K562 (cell line): ENCODE data around the gene SAMD11. TPM values are rescaled to one million over a fixed set of nuclear protein-coding genes. Genes with fewer than 3 reads are reported as not detected.
A peak's percentile ranks its signal among the peaks of the same experiment; 100 is the strongest.

Experiments used
- CHAMP1 ChIP-seq: fragments of 450-650 bp; IDR thresholded peaks from 2 replicates; pipeline ENCODE4 v1.6.1; 2016; ENCODE audit warnings: mild to moderate bottlenecking
- CSDE1 ChIP-seq, 2 experiments: fragments of 450-650 bp; IDR thresholded peaks; 2 replicates each; pipeline ENCODE4 v1.6.1; 2016; ENCODE audit warnings: mild to moderate bottlenecking in 1 of 2
- EP400 ChIP-seq: fragments of 450-650 bp; IDR thresholded peaks from 2 replicates; pipeline ENCODE4 v1.6.1; 2017; ENCODE audit warnings: antibody characterized with exemption, mild to moderate bottlenecking, moderate library complexity
- EWSR1 ChIP-seq: fragments of 450-650 bp; IDR thresholded peaks from 2 replicates; pipeline ENCODE4 v1.6.1; 2018; ENCODE audit warnings: borderline replicate concordance, mild to moderate bottlenecking, low read depth, moderate library complexity; ENCODE audit not compliant: partially characterized antibody
- MAZ ChIP-seq, 2 experiments: fragments of 450-650 bp in 1 of 2; sonication (generic) in 1 of 2; formaldehyde crosslinking; IDR thresholded peaks in 1 of 2; conservative IDR thresholded peaks in 1 of 2; 2 replicates each; pipeline versions ENCODE4 v1.4.0 to v1.5.0; 2020; ENCODE audit warnings: mild to moderate bottlenecking in 1 of 2, missing genetic modification reagents in 1 of 2
- NCOA4 ChIP-seq: fragments of 450-650 bp; IDR thresholded peaks from 2 replicates; pipeline ENCODE4 v1.6.1; 2018; ENCODE audit warnings: mild to moderate bottlenecking; ENCODE audit not compliant: partially characterized antibody
- NFXL1 ChIP-seq: fragments of 450-650 bp; formaldehyde crosslinking; IDR thresholded peaks from 2 replicates; pipeline ENCODE4 v1.4.0; 2021; ENCODE audit warnings: mild to moderate bottlenecking
- NR2C1 ChIP-seq, 2 experiments: fragments of 450-650 bp; IDR thresholded peaks; 2 replicates each; pipeline ENCODE4 v1.6.1; 2017; ENCODE audit warnings: mild to moderate bottlenecking in 2 of 2, antibody characterized with exemption in 1 of 2, inconsistent platforms in 1 of 2, missing compliant biosample characterization in 1 of 2, missing genetic modification characterization in 1 of 2
- PHTF2 ChIP-seq: fragments of 250-450 bp; sonication (Bioruptor Pico); IDR thresholded peaks from 2 replicates; pipeline ENCODE4 v1.5.0; 2021; ENCODE audit warnings: mild to moderate bottlenecking
- POLR2H ChIP-seq: IDR thresholded peaks from 2 replicates; pipeline ENCODE4 v1.6.1; 2016; ENCODE audit warnings: missing genetic modification characterization, low read depth, mild to moderate bottlenecking, control low read depth, missing compliant biosample characterization, moderate library complexity
- SMARCA5 ChIP-seq: fragments of 450-650 bp; IDR thresholded peaks from 2 replicates; pipeline ENCODE4 v1.6.1; 2016
- STAG1 ChIP-seq: sonication (generic); formaldehyde crosslinking; IDR thresholded peaks from 2 replicates; pipeline ENCODE4 v1.5.0; 2020; ENCODE audit warnings: missing genetic modification reagents, borderline replicate concordance
- ZNF57 ChIP-seq: fragments of 450-650 bp; formaldehyde crosslinking; IDR thresholded peaks from 2 replicates; pipeline ENCODE4 v1.4.0; 2020; ENCODE audit warnings: mild to moderate bottlenecking, moderate library complexity
- polyA plus RNA-seq, 8 experiments: library from polyadenylated mRNA; depleted of rRNA in 4 of 8; stranded (reverse) in 5 of 8; unstranded in 3 of 8; fragments of >200 nt; fragmentation: Nextera tagmentation in 2 of 8; fragmentation: Illumina TruSeq in 1 of 8; extraction: Ambion mirVana in 2 of 8; extraction: Trizol in 1 of 8; gene quantifications; 2 replicates each; pipeline versions ENCODE4 v1.2.1 to v1.2.3, GENCODE V29; 2011 to 2014; ENCODE audit warnings: inconsistent platforms in 1 of 8, missing spikeins in 1 of 8
- total RNA-seq, 7 experiments: library from RNA; depleted of rRNA in 6 of 7; stranded (reverse); fragments of >200 nt in 6 of 7; fragmentation: Illumina TruSeq in 2 of 7; extraction: Trizol in 2 of 7; gene quantifications; 2 replicates each; pipeline versions ENCODE4 v1.2.1 to v1.2.3, GENCODE V29; 2011 to 2021; ENCODE audit warnings: low replicate concordance in 1 of 7
- TF ChIP-seq, protein P1 (sequence below): fragments of 250-450 bp; sonication (Bioruptor Pico); IDR thresholded peaks from 2 replicates; pipeline ENCODE4 v1.8.0; 2022; ENCODE audit warnings: moderate library complexity, mild to moderate bottlenecking, inconsistent platforms
- TF ChIP-seq, protein P2 (sequence below): fragments of 450-650 bp; IDR thresholded peaks from 2 replicates; pipeline ENCODE4 v1.6.1; 2016; ENCODE audit warnings: low read depth

The SAMD11 gene
- total and polyA plus RNA-seq, 9 of the 15 experiments (the other 6 are each of a cell fraction or from before 2014, with no cell fraction given): 0.07 to 0.82 (median 0.11) TPM; not detected in 2

GRCh38 chr1:924656-925560 lies 1.2 kb downstream of the SAMD11 start (continued):
- TF ChIP-seq NR2C1 (IDR thresholded peaks at IDR 0.05): no peak
- no peak for TF ChIP-seq NR2C1 (tag; IDR thresholded peaks at IDR 0.05)
- TF ChIP-seq PHTF2 (CRISPR knock-in tag): no peak
- TF ChIP-seq CHAMP1: no peak
- TF ChIP-seq EP400: no peak
- no peak for TF ChIP-seq CSDE1 (IDR thresholded peaks at IDR 0.05)
- no peak for TF ChIP-seq ZNF57 (CRISPR knock-in tag)
- TF ChIP-seq POLR2H (tag): no peak
- no peak for TF ChIP-seq EWSR1
- TF ChIP-seq NCOA4: no peak
- TF ChIP-seq SMARCA5: no peak
- peak in 1 of 2 experiments; percentile 36; a peak in 2 of 4 replicates for TF ChIP-seq MAZ (CRISPR knock-in tag; conservative IDR thresholded peaks at IDR 0.05 in 1 of 2, IDR thresholded peaks at IDR 0.05 in 1 of 2)
- no peak for TF ChIP-seq NFXL1 (CRISPR knock-in tag)
- TF ChIP-seq, protein P1, sequence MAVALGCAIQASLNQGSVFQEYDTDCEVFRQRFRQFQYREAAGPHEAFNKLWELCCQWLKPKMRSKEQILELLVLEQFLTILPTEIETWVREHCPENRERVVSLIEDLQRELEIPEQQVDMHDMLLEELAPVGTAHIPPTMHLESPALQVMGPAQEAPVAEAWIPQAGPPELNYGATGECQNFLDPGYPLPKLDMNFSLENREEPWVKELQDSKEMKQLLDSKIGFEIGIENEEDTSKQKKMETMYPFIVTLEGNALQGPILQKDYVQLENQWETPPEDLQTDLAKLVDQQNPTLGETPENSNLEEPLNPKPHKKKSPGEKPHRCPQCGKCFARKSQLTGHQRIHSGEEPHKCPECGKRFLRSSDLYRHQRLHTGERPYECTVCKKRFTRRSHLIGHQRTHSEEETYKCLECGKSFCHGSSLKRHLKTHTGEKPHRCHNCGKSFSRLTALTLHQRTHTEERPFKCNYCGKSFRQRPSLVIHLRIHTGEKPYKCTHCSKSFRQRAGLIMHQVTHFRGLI (CRISPR knock-in tag): no peak
- TF ChIP-seq, protein P2, sequence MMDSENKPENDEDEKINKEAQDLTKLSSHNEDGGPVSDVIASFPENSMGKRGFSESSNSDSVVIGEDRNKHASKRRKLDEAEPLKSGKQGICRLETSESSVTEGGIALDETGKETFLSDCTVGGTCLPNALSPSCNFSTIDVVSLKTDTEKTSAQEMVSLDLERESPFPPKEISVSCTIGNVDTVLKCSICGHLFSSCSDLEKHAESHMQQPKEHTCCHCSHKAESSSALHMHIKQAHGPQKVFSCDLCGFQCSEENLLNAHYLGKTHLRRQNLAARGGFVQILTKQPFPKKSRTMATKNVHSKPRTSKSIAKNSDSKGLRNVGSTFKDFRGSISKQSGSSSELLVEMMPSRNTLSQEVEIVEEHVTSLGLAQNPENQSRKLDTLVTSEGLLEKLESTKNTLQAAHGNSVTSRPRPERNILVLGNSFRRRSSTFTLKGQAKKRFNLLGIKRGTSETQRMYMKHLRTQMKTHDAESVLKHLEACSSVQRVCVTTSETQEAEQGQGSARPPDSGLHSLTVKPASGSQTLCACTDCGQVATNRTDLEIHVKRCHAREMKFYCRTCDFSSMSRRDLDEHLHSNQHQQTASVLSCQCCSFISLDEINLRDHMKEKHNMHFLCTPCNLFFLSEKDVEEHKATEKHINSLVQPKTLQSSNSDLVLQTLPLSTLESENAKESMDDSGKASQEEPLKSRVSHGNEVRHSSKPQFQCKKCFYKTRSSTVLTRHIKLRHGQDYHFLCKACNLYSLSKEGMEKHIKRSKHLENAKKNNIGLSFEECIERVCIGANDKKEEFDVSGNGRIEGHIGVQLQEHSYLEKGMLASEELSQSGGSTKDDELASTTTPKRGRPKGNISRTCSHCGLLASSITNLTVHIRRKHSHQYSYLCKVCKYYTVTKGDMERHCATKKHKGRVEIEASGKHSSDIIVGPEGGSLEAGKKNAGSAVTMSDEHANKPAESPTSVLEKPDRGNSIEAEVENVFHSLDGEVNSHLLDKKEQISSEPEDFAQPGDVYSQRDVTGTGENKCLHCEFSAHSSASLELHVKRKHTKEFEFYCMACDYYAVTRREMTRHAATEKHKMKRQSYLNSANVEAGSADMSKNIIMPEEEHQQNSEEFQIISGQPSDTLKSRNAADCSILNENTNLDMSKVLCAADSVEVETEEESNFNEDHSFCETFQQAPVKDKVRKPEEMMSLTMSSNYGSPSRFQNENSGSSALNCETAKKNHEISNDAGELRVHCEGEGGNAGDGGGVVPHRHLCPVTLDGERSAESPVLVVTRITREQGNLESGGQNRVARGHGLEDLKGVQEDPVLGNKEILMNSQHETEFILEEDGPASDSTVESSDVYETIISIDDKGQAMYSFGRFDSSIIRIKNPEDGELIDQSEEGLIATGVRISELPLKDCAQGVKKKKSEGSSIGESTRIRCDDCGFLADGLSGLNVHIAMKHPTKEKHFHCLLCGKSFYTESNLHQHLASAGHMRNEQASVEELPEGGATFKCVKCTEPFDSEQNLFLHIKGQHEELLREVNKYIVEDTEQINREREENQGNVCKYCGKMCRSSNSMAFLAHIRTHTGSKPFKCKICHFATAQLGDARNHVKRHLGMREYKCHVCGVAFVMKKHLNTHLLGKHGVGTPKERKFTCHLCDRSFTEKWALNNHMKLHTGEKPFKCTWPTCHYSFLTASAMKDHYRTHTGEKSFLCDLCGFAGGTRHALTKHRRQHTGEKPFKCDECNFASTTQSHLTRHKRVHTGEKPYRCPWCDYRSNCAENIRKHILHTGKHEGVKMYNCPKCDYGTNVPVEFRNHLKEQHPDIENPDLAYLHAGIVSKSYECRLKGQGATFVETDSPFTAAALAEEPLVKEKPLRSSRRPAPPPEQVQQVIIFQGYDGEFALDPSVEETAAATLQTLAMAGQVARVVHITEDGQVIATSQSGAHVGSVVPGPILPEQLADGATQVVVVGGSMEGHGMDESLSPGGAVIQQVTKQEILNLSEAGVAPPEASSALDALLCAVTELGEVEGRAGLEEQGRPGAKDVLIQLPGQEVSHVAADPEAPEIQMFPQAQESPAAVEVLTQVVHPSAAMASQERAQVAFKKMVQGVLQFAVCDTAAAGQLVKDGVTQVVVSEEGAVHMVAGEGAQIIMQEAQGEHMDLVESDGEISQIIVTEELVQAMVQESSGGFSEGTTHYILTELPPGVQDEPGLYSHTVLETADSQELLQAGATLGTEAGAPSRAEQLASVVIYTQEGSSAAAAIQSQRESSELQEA: no peak
- TF ChIP-seq STAG1 (CRISPR knock-in tag): no peak
